ENCODE measurements around the gene ATP6V0E2.
"Not testable (repeated sequence)": the region's sequence is repeated elsewhere in the genome, so short reads cannot be mapped to it uniquely, and the experiment has no call there.

Gene ATP6V0E2

GRCh38 chr7:149880638-149881311 is 7.0 kb downstream of the ATP6V0E2 start:
- DNase-seq = no peak

- no peak for DNase-seq
Measured at GRCh38 chr7:149881328-149882247, 7.8 kb downstream of the ATP6V0E2 start.

DNA sequence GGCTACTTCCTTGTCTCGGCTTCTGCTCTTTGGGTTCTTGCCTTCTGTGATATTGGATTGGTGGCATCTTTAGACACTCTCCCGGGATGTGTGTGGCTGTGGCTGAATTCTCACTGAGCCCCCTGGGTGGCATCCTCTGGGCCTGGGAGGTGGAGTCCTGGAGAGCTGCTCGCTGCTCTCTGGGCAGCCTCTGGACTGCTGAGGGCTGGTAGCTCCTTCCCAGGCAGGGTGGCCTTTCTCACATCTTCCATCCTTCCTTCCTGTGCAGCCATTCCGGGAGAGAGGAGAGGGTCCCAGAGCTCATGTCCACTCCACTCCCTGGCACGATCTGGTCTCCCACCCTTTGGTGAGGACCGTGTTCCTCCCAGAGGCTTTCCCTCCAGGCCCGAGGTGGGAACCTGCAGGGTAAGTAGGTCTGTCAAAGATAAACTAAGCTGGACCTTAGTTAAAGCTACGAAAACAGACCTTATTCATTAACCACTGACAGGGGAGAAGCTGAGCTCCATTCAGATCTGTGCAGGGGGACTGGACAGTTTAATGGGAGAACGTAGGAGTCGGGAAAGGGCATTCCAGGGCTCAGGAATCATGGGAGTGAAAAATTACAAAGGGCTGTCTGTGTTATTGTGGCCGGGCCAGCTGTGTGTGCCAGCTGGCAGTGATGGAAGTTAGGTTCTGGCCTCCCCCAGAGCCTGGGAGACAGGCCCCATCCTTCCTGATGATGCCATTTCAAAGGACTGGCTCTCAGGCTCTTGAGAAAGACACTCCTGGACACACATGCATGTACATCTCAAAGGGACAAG is 8.7 kb downstream of the ATP6V0E2 start:
- DNase-seq = no peak

GRCh38 chr7:149883048-149883438 is 9.3 kb downstream of the ATP6V0E2 start:
- no peak for DNase-seq

- DNase-seq = peak; percentile 63
Measured at GRCh38 chr7:149883452-149883861, 9.7 kb downstream of the ATP6V0E2 start.

- no peak for DNase-seq
Measured at GRCh38 chr7:149884016-149884415, 10.2 kb downstream of the ATP6V0E2 start.

DNA sequence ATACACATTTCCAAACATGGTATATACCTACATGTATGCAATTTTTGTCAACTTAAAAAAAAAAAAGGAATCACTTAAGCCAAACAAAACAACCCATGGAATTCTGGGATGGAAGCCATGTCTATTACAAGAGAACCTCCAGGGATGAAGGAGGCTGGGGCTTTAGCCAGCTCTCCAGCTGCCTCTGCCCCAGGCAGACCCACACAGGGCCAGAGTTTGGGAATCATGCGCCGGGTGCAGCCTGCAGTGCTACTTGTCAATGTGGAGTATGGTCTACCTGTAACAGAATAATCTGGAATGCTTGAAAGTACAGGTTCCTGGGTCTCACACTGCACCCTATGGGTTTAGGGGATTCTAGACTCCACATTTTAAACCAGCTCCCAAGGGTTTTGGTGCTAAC is 10.8 kb downstream of the ATP6V0E2 start:
- no peak for DNase-seq

DNA sequence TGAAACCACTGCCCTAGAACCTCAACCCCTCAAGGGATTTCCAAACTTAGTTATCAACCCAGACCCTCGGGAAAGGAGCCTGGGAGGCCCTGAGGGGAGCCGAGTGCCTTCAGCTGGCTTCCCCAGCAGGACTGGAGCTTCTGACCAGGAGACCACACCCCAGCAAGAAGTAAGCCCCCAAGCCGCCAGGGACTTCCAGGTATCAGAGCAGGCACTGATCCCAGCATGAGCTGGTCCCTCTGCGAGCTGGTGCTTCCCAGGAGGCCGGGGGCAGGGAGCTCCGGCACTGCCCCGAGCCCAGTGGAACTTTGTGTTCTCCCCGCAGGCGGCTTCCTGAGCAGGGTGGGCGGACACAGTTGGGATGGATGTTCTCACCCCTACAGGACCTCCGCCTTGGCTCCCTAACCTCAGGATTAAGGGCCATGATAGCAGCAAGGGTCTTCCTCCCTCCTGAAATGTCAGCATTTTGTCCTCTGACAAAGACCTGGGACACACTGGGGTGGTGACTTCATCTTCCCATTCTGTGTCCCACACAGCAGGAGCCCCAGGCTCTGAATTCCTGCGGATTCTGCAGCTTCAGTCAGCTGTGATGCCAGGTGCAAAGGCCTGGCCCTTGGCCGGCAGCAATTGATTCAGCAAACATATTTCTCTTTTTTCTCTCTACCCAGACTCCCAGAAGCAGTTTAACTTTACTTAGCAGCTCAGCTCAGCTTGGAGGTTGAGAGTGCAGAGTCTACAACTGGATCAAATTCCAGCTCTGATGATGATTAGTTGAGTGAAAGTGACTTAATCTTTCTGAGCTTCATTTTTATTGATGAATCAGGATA is 11.6 kb downstream of the ATP6V0E2 start:
- no peak for DNase-seq

GRCh38 chr7:149886018-149886415 is 12.2 kb downstream of the ATP6V0E2 start:
- DNase-seq = no peak

DNA sequence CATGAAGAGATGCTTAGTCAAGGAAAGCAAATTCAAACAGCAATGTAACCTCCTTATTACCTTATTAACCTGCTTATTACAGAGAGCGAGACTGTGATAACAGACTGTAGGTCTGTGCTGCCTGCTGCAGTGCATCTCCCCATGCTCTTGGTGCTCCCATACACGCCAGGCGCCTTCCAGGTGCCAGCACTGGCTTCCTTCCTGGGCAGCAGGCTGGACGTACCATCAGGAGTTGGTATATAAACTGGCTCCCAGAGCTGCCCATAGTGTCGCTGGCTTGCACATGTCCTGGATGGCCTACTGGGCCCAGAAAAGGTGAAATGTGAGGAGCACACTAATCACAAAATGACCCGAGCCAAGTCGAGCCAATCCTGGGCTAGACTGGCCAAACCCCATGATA is 13.5 kb downstream of the ATP6V0E2 start:
- no peak for DNase-seq

DNA sequence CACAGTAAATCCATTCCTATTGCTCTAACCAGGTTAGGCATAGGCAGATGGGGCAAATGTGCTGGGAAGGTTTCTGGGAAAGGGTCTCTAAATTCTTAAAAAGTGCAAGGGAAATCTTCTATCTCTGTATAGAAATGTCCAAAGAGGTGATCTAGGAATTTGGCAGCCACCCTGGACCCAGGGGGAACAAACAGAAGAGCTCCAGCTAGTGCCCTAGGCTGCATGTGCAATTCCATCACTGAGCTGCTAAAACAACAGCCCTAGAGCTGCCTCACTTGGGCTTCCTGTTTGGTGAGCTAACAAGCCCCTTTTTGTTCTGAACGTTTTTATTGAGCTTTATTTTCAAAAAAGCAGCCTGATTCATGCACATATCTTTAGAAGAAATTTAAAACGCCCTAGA is 16.9 kb downstream of the ATP6V0E2 start:
- not testable (repeated sequence) for DNase-seq

DNA sequence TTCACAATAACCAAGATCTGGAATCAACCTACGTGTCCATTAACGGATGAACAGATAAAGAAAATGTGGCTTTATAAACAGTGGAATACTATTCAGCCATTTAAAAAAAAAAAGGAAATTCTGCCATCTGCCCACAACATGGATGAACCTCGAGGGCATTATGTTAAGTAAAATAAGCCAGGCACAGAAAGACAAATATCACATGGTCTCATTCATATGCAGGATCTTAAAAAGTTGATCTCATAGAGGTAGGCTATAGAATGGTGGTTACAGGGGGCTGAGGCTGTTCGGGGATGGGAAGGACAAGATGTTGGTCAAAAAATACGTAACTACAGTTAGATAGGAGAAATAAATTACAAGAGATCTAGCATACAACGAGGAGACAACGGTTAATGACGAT is 21.2 kb downstream of the ATP6V0E2 start:
- DNase-seq = not testable (repeated sequence)

DNA sequence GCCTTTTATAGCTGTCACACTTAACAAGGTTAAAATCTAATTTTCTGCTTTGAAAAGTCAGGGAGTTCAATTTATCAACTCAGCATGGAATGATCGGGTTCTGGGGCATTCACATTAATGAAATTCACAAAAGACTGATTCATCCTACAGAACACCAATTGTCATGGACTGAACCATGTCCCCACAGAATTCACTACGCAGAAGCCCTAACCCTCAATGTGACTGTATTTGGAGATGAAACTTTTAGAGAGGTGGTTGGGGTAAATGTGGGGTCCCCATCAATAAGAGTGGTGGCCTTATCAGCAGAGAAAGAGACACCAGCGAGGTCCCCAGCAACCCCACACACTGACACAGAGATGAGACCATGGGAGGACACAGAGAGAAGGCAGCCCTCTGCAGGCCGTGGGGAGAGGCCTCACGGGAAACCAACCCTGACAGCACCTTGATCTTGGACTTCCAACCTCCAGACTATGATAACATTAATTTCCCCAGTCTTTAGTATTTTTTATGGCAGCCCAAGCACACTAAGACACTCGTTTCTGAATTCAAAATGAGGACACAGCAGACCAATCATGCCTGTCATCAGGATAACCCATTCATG is 34.1 kb downstream of the ATP6V0E2 start:
- peak; percentile 14 for DNase-seq

DNA sequence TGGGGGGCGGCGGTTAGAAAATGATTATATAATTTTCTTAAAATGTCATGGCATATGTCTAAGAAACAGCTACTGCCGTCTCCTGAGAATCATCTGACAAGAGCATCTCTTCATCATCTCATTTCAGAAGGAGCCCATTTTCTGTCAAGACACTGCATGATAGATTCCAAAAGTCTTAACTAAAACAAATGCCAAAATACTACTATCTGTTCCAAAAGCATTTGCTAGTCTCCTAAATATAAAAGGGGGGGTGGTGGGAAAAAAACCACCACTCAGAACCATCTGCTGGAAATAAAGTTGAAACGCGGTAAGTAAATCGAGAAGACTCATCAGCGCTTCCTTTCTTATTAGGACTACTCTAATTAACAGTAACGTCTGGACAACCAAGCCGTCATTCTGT is 36.5 kb downstream of the ATP6V0E2 start:
- not testable (repeated sequence) for DNase-seq

DNA sequence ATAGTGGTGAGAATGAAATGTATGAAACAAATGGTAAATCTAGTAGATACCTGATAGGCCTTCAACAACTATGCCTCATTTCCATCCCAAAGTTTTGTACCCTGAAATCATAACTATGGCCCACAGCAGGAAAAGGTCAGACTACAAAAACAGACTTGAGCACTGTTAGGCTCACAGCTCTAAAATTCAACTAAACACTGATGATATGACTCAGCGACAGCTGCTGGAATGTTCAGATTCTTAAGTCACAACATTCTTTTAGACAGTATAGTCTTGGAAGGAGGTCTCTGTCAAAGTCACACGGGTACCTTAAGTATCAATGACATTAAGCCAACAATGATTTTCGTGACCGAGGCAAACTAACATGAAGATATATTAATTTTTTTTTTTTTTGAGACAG is 38.4 kb downstream of the ATP6V0E2 start:
- DNase-seq = not testable (repeated sequence)

DNA sequence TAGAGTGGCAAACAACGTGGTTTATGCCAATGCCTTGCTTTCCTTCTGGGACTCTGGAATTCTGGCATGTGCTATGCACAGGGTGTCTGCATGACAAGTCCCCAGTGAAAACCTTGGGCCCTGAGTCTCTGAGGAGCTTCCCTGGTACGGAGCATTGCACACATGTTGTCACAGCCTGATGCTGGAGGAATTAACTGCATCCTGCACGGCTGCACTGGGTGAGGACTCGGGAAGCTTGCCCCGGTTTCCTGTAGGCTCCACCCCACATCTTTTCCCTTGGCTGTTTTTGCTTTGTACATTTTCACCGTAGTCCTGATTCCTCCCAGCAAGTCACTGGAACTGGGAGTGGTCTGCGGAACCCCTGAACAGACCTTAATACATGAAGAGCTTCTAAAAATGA is 52.6 kb downstream of the ATP6V0E2 start:
- not testable (repeated sequence) for DNase-seq
